ENCODE data around the gene ATXN3L.

DNA sequence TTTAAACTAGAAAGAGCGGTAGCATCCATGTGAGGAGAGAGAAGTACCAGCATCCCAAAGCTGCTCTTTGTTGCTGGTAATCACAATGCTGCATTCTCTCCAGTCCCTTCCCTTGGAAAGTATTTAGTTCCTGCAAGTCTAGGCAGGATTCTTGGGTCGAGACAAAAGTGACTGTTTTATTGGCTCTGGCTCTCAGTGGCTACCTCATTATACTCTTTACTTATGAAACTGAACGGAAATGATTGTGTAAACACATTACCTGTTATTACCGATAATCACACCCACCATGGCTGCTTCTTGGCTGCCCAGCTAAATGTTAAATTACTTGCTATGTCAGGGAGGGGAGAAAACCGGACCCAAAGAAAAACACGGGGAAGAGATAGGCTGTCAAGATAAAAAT lies 26.2 kb downstream of the ATXN3L start:
- TF ChIP-seq, protein P1, sequence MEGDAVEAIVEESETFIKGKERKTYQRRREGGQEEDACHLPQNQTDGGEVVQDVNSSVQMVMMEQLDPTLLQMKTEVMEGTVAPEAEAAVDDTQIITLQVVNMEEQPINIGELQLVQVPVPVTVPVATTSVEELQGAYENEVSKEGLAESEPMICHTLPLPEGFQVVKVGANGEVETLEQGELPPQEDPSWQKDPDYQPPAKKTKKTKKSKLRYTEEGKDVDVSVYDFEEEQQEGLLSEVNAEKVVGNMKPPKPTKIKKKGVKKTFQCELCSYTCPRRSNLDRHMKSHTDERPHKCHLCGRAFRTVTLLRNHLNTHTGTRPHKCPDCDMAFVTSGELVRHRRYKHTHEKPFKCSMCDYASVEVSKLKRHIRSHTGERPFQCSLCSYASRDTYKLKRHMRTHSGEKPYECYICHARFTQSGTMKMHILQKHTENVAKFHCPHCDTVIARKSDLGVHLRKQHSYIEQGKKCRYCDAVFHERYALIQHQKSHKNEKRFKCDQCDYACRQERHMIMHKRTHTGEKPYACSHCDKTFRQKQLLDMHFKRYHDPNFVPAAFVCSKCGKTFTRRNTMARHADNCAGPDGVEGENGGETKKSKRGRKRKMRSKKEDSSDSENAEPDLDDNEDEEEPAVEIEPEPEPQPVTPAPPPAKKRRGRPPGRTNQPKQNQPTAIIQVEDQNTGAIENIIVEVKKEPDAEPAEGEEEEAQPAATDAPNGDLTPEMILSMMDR (IDR thresholded peaks at IDR 0.05): no peak
- no peak for TF ChIP-seq POLR2A (IDR thresholded peaks at IDR 0.05)

Data from heart left ventricle (tissue), 13 donors.